ENCODE measurements around the gene ST8SIA5. TPM values are rescaled to one million over a fixed set of nuclear protein-coding genes. Genes with fewer than 3 reads are reported as not detected.

The ST8SIA5 gene
- total RNA-seq, 2 experiments from 2014 or later, result 0.08 TPM; not detected in 1

DNA sequence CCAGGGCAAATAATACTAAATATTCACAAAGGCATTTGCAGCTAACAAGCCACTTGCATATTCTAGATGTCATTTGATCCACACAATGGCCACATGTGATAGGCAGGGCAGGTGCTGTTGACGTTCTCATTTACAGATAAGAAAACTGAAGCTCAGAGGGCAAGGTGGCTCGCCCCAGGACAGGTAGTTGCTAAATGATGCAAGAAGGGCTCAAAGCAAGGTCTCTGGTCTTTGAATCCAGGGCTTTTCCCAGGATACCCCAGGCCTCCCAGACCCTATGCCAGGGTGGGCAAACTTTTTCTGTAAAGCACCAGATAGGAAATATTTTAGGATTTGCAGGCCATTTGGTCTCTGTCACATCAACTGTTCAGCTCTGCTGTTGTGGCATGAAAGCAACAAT lies 135.0 kb downstream of the ST8SIA5 start:
- ATAC-seq (ENCODE audit: poor library complexity), result no peak
- ChIA-PET POLR2A (no interaction called here), CTCF (no interaction called here)
- intact Hi-C loops (cut with DNase I, micrococcal nuclease), result no loop called here
- H3K4me3 ChIP-seq (ENCODE audit: low read length), result no peak overlapping the region
- no peaks in the 10 kb centered on the region for H3K27me3 ChIP-seq (ENCODE audit: control insufficient read depth in 1 of 2, insufficient read depth in 2 of 2, low read length in 2 of 2)
- no peaks in the 10 kb centered on the region for H3K36me3 ChIP-seq (ENCODE audit: insufficient read depth, low read length)
- no peaks in the 10 kb centered on the region for H3K27me3 Mint-ChIP-seq
- H3K27ac ChIP-seq (ENCODE audit: low read depth in 1 of 2, low read length in 2 of 2), result no peak overlapping the region
- no peak overlapping the region for H3K4me3 Mint-ChIP-seq
- H3K4me1 Mint-ChIP-seq (ENCODE audit: low read depth), result peaks cover 43% of the 10 kb centered on the region
- H3K9me3 Mint-ChIP-seq, result no peaks in the 10 kb centered on the region
- peak overlapping the region; percentile 40 for H3K27ac Mint-ChIP-seq
- H3K36me3 Mint-ChIP-seq (ENCODE audit: low read depth), result no peaks in the 10 kb centered on the region
- DNase-seq, result no peak
- TF ChIP-seq, protein P1, sequence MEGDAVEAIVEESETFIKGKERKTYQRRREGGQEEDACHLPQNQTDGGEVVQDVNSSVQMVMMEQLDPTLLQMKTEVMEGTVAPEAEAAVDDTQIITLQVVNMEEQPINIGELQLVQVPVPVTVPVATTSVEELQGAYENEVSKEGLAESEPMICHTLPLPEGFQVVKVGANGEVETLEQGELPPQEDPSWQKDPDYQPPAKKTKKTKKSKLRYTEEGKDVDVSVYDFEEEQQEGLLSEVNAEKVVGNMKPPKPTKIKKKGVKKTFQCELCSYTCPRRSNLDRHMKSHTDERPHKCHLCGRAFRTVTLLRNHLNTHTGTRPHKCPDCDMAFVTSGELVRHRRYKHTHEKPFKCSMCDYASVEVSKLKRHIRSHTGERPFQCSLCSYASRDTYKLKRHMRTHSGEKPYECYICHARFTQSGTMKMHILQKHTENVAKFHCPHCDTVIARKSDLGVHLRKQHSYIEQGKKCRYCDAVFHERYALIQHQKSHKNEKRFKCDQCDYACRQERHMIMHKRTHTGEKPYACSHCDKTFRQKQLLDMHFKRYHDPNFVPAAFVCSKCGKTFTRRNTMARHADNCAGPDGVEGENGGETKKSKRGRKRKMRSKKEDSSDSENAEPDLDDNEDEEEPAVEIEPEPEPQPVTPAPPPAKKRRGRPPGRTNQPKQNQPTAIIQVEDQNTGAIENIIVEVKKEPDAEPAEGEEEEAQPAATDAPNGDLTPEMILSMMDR (IDR thresholded peaks at IDR 0.05), result no peak
- no peaks in the 10 kb centered on the region for H3K9me3 ChIP-seq (ENCODE audit: control insufficient read depth in 1 of 2, insufficient read depth in 1 of 2, low read length in 2 of 2)
- H3K4me1 ChIP-seq (ENCODE audit: insufficient read depth, low read length), result peaks cover 27% of the 10 kb centered on the region

GRCh38 chr18:46621111-46621766 lies 135.6 kb downstream of the ST8SIA5 start:
- ATAC-seq (ENCODE audit: poor library complexity), result no peak
- Mint-ChIP-seq H3K9me3 (no peaks in the 10 kb centered on the region), H3K4me3 (no peak overlapping the region), H3K4me1 (ENCODE audit: low read depth) (peaks cover 43% of the 10 kb centered on the region), H3K27me3 (peaks cover 4% of the 10 kb centered on the region), H3K27ac (peak overlapping the region; percentile 40), H3K36me3 (ENCODE audit: low read depth) (no peaks in the 10 kb centered on the region)
- DNase-seq, result peak in 1 of 14 experiments; percentile 13
- no peaks in the 10 kb centered on the region for H3K27me3 ChIP-seq (ENCODE audit: control insufficient read depth in 1 of 2, insufficient read depth in 2 of 2, low read length in 2 of 2)
- H3K4me3 ChIP-seq (ENCODE audit: low read length), result no peak overlapping the region
- H3K27ac ChIP-seq (ENCODE audit: low read depth in 1 of 2, low read length in 2 of 2), result no peak overlapping the region
- CTCF ChIA-PET, result no interaction called here
- intact Hi-C loops (cut with DNase I, micrococcal nuclease), result no loop called here
- TF ChIP-seq, protein P1 (IDR thresholded peaks at IDR 0.05), result no peak
- no peaks in the 10 kb centered on the region for H3K36me3 ChIP-seq (ENCODE audit: insufficient read depth, low read length)
- H3K4me1 ChIP-seq (ENCODE audit: insufficient read depth, low read length), result peaks cover 27% of the 10 kb centered on the region
- H3K9me3 ChIP-seq (ENCODE audit: control insufficient read depth in 1 of 2, insufficient read depth in 1 of 2, low read length in 2 of 2), result no peaks in the 10 kb centered on the region
- POLR2A ChIA-PET, result no interaction called here

GRCh38 chr18:46619559-46619958 lies 137.3 kb downstream of the ST8SIA5 start:
- Mint-ChIP-seq H3K27ac (no peak overlapping the region), H3K9me3 (no peaks in the 10 kb centered on the region), H3K4me3 (no peak overlapping the region), H3K36me3 (ENCODE audit: low read depth) (no peaks in the 10 kb centered on the region), H3K27me3 (peaks cover 8% of the 10 kb centered on the region), H3K4me1 (ENCODE audit: low read depth) (peaks cover 32% of the 10 kb centered on the region)
- CTCF ChIA-PET, result no interaction called here
- Histone ChIP-seq H3K4me3 (ENCODE audit: low read length) (no peak overlapping the region), H3K4me1 (ENCODE audit: insufficient read depth, low read length) (peaks cover 27% of the 10 kb centered on the region), H3K9me3 (ENCODE audit: control insufficient read depth in 1 of 2, insufficient read depth in 1 of 2, low read length in 2 of 2) (no peaks in the 10 kb centered on the region), H3K36me3 (ENCODE audit: insufficient read depth, low read length) (no peaks in the 10 kb centered on the region), H3K27ac (ENCODE audit: low read depth in 1 of 2, low read length in 2 of 2) (no peak overlapping the region), H3K27me3 (ENCODE audit: control insufficient read depth in 1 of 2, insufficient read depth in 2 of 2, low read length in 2 of 2) (no peaks in the 10 kb centered on the region)
- intact Hi-C loops (cut with DNase I, micrococcal nuclease), result no loop called here
- POLR2A ChIA-PET, result no interaction called here
- TF ChIP-seq, protein P1 (IDR thresholded peaks at IDR 0.05), result no peak
- ATAC-seq (ENCODE audit: poor library complexity) (no peak), DNase-seq (no peak)

Other genes with a start within 250 kb of the ST8SIA5 start
- gene LOXHD1, start 99.8 kb downstream of the ST8SIA5 start, total RNA-seq, result not detected
- gene PIAS2, start 160.5 kb upstream of the ST8SIA5 start, total RNA-seq, result 10 to 100 TPM; 32.0 to 36.3 TPM
- gene KATNAL2, start 160.5 kb upstream of the ST8SIA5 start, total RNA-seq, result 1 to 10 TPM; 1.5 to 2.0 TPM